RWPE1 (cell line): ENCODE measurements around the gene OR13D1.
"Not testable (repeated sequence)": the region's sequence is repeated elsewhere in the genome, so short reads cannot be mapped to it uniquely, and the experiment has no call there.

Experiments used
- CTCF ChIA-PET: fragments of 350-600 bp; sonication (Branson Sonifier 250); formaldehyde crosslinking; extraction: SDS; loops from one replicate; lab custom pipeline; 2021; lab: Yijun Ruan, JAX
- POLR2A ChIA-PET: fragments of 400-600 bp; formaldehyde crosslinking; extraction: SDS; loops from one replicate; lab custom pipeline; 2020; ENCODE audit warnings: antibody characterized with exemption; ENCODE audit not compliant: low non-redundant PET; lab: Yijun Ruan, JAX
- DNase-seq: peaks from one replicate; pipeline ENCODE4 v3.0.0; 2012; ENCODE audit warnings: low spot score
- H3K27ac ChIP-seq: fragments of 450-650 bp; 2 replicates; pipeline ENCODE4 v1.5.1; 2017
- CTCF ChIP-seq: fragments of 450-650 bp; conservative IDR thresholded peaks from 2 replicates; pipeline ENCODE4 v1.5.1; 2017; ENCODE audit warnings: low read depth, mild to moderate bottlenecking

Gene OR13D1

GRCh38 chr9:104694218-104694617 is at the start of gene OR13D1:
TSS of gene OR13D1 (plus strand) at chr9:104694518. CDS start at chr9:104694518, 0 bp downstream.
- CTCF ChIA-PET: interaction anchor here (0.6 kb wide), 1 partner anchor 228 kb away, joined by 3 read pairs; no protein-coding TSS in a partner anchor
- no peak for TF ChIP-seq CTCF
- no peak within 1 kb of the TSS for H3K27ac ChIP-seq
- no peak for DNase-seq
- POLR2A ChIA-PET: no interaction called here

GRCh38 chr9:104658496-104659195 is 35.7 kb upstream of the OR13D1 start:
- no peak for DNase-seq
- TF ChIP-seq CTCF: no peak
- ChIA-PET POLR2A (no interaction called here), CTCF (no interaction called here)
- H3K27ac ChIP-seq: no peak overlapping the region

- ChIA-PET CTCF (interaction anchor here (0.7 kb wide), 1 partner anchor 558 kb away, joined by 3 read pairs; no protein-coding TSS in a partner anchor), POLR2A (no interaction called here)
- DNase-seq: no peak
- H3K27ac ChIP-seq: no peak overlapping the region
- TF ChIP-seq CTCF: no peak
Measured at GRCh38 chr9:104675611-104676010, 18.7 kb upstream of the OR13D1 start.

DNA sequence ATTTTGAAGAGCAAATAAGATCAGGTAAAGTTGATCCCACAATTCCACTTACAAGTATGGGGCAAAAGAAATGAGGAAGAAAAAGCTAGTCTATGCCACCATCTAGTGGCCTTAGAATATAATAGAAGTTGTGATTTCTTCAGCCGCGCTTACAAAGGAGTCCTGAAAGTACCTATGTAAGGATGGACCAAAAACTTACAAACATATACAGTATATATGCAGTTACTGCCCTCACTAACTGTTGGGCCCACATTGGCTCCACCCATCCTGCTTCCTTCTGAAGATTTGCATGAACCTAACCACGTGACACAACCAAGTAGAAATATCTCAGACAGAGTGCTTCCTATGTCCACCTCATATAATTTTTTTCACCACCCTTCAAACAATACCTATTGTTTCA is 11.7 kb upstream of the OR13D1 start:
- peak; percentile 48 for DNase-seq

DNA sequence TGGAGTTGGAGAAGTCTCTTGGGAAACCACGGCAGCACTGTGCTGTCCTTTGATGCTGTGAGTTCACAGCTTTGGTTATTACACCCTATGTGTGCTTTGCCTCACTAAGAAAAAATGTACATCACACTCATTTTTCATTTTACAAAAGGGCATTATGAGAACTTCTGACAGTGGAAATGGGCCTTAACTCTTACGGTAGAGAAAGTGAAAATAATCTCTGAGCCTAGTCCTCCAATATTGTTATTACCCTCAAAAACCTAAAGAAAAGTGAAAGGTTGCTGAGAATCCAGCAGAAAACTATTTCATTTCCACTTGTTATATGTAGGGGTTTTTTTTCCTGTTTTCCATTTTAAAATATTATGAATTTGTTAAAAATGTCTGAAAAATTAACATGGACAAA is 8.2 kb upstream of the OR13D1 start:
- CTCF ChIA-PET: no interaction called here
- no peak overlapping the region for H3K27ac ChIP-seq
- no peak for TF ChIP-seq CTCF
- POLR2A ChIA-PET: no interaction called here
- no peak for DNase-seq

More for the DNA sequence above, 11.7 kb upstream of the OR13D1 start:
- POLR2A ChIA-PET: no interaction called here
- H3K27ac ChIP-seq: no peak overlapping the region
- peak; percentile 71 for TF ChIP-seq CTCF
- CTCF ChIA-PET: interaction anchor here (0.6 to 1.0 kb wide), 4 partner anchors 15 to 339 kb away, joined by 3 read pairs; no protein-coding TSS in a partner anchor

DNA sequence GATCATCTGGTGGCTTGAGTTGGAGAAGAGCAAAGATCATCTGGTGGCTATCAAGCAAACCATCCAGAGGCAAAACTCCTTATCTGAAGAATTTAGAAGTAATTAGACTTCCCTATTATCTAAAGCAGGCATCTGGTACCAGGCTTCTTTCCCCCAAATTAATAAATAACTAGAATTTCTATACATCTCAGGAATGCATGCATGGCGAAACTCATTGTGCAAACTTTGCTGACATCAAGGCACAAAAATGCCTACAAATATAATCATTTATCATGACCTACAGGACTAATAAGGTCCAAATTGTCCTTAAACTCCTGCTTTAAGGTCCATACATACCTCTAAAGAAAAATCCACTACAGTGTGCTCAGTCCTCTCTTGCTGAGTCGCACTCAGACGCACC is 6.0 kb downstream of the OR13D1 start:
- no peak for DNase-seq
- no peak overlapping the region for H3K27ac ChIP-seq
- ChIA-PET POLR2A (no interaction called here), CTCF (no interaction called here)
- no peak for TF ChIP-seq CTCF

GRCh38 chr9:104708737-104709136 is 14.4 kb downstream of the OR13D1 start:
- CTCF ChIA-PET, POLR2A ChIA-PET, H3K27ac ChIP-seq, DNase-seq: not testable (repeated sequence)
